Measurements from ENCODE around the gene KCNH5.
"Not testable (repeated sequence)": the region's sequence is repeated elsewhere in the genome, so short reads cannot be mapped to it uniquely, and the experiment has no call there.

Gene KCNH5

GRCh38 chr14:62819931-62820330 lies 225.3 kb downstream of the KCNH5 start:
- no peak for DNase-seq (ENCODE audit: extremely low read depth, low read depth)
- no peak for TF ChIP-seq CTCF (IDR thresholded peaks at IDR 0.05; ENCODE audit: low read depth, low read length)

GRCh38 chr14:62807636-62808035 lies 237.6 kb downstream of the KCNH5 start:
- DNase-seq (ENCODE audit: extremely low read depth, low read depth), result no peak
- no peak for TF ChIP-seq CTCF (IDR thresholded peaks at IDR 0.05; ENCODE audit: low read depth, low read length)

- no peak for TF ChIP-seq CTCF (IDR thresholded peaks at IDR 0.05; ENCODE audit: low read depth, low read length)
- no peak for DNase-seq (ENCODE audit: extremely low read depth, low read depth)
These were observed 244.7 kb downstream of the KCNH5 start for GRCh38 chr14:62800577-62800976.

- TF ChIP-seq CTCF (IDR thresholded peaks at IDR 0.05; ENCODE audit: low read depth, low read length), result no peak
- no peak for DNase-seq (ENCODE audit: extremely low read depth, low read depth)
These were observed 248.8 kb downstream of the KCNH5 start for GRCh38 chr14:62796431-62796830.

GRCh38 chr14:62792578-62792977 lies 252.7 kb downstream of the KCNH5 start:
- TF ChIP-seq CTCF (IDR thresholded peaks at IDR 0.05; ENCODE audit: low read depth, low read length), result no peak

GRCh38 chr14:62781328-62781727 lies 263.9 kb downstream of the KCNH5 start:
- DNase-seq (ENCODE audit: extremely low read depth, low read depth), result not testable (repeated sequence)

More at GRCh38 chr14:62792578-62792977, 252.7 kb downstream of the KCNH5 start:
- DNase-seq (ENCODE audit: extremely low read depth, low read depth), result no peak

GRCh38 chr14:62778852-62779251 lies 266.4 kb downstream of the KCNH5 start:
- DNase-seq (ENCODE audit: extremely low read depth, low read depth), result no peak
- TF ChIP-seq CTCF (IDR thresholded peaks at IDR 0.05; ENCODE audit: low read depth, low read length), result no peak

- no peak for TF ChIP-seq CTCF (IDR thresholded peaks at IDR 0.05; ENCODE audit: low read depth, low read length)
- no peak for DNase-seq (ENCODE audit: extremely low read depth, low read depth)
These were observed 266.9 kb downstream of the KCNH5 start for GRCh38 chr14:62778310-62778709.

All from AG09319 (cell line).